ENCODE data around the gene GMDS.

Gene GMDS

DNA sequence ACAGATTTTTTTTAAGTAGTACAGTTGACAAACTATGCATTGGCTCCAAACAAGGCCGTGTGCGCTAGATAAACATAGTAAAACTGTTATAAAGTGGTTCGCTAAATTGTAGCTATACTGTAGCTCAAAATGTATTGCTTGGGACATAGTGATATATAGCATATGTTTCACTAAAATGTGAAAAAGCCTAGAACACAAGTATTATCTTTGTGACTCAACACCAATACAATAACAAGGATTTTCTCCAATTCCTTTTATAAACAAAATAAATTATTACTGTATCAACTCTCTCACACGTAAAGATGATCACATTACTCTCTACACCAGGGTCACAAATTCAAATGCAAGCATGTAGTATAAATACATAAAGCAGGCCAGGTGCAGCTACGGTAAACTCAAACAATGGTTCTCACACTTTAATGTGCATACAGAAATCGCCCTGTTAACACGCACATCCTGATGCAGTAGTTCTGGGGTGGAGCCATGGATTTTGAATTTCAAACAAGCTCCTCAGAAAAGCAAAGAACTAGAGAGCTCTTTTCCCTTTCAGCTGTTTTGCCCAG lies 214.6 kb downstream of the GMDS start:
- in situ Hi-C loops (cut with MboI; ENCODE audit: low sequenced_read_pairs, unreplicated experiment): no loop called here
- TF ChIP-seq, protein P1, sequence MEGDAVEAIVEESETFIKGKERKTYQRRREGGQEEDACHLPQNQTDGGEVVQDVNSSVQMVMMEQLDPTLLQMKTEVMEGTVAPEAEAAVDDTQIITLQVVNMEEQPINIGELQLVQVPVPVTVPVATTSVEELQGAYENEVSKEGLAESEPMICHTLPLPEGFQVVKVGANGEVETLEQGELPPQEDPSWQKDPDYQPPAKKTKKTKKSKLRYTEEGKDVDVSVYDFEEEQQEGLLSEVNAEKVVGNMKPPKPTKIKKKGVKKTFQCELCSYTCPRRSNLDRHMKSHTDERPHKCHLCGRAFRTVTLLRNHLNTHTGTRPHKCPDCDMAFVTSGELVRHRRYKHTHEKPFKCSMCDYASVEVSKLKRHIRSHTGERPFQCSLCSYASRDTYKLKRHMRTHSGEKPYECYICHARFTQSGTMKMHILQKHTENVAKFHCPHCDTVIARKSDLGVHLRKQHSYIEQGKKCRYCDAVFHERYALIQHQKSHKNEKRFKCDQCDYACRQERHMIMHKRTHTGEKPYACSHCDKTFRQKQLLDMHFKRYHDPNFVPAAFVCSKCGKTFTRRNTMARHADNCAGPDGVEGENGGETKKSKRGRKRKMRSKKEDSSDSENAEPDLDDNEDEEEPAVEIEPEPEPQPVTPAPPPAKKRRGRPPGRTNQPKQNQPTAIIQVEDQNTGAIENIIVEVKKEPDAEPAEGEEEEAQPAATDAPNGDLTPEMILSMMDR (IDR thresholded peaks at IDR 0.05; ENCODE audit: borderline replicate concordance, control extremely low read depth, extremely low read depth, insufficient read depth, missing control alignments): no peak
- no peak for DNase-seq (ENCODE audit: low spot score)

DNA sequence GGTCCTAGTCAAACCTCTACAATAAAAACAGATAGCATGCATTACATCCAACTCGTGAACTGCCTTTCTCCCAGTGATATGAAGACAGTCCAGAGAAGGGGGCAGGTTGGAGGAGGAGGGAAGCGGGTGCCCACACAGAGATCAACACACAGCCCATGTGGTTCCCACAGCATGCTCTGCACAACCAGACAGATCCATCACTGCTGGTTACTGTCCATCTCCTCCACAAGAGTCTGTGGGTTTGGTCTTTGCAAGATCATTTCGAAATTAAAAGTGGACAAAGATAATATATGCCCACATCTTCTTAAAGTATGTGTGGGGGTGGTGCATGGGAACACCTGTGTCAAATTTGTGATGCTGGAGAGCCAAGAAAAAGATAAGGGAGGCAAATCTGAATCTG lies 215.5 kb downstream of the GMDS start:
- TF ChIP-seq, protein P1 (IDR thresholded peaks at IDR 0.05; ENCODE audit: borderline replicate concordance, control extremely low read depth, extremely low read depth, insufficient read depth, missing control alignments): no peak
- in situ Hi-C loops (cut with MboI; ENCODE audit: low sequenced_read_pairs, unreplicated experiment): no loop called here
- DNase-seq (ENCODE audit: low spot score): no peak

DNA sequence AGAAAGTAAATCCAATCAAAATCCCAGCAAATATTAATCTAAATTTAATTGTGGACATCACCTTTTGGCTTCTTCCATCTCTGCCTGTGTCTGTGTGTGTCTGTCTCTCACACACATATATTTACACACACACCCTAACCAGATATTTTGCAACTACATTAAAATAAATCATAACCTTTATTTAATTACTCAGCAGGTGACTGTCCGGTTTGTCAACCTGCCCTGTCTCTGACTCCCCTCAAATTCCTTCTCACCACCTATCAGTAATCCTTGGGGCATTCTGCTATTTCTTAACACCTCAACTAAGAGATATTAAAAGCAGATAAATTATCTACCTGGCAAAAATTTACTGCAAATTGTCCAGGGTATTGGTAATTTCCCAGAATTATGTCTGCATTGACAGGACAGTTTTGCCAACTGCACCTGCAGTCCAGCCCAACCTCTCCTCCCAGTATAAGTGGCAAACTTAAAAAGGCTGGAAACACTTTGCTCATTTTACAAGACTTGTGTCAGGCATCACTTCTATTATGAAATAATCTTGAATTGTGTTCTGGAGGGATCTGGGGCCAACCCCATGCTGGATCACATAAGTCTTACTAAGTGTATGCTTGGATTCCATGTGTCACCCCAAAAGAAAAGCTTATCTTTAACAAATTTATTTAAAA lies 216.1 kb downstream of the GMDS start:
- no peak for DNase-seq (ENCODE audit: low spot score)
- in situ Hi-C loops (cut with MboI; ENCODE audit: low sequenced_read_pairs, unreplicated experiment): no loop called here
- TF ChIP-seq, protein P1 (IDR thresholded peaks at IDR 0.05; ENCODE audit: borderline replicate concordance, control extremely low read depth, extremely low read depth, insufficient read depth, missing control alignments): no peak

DNA sequence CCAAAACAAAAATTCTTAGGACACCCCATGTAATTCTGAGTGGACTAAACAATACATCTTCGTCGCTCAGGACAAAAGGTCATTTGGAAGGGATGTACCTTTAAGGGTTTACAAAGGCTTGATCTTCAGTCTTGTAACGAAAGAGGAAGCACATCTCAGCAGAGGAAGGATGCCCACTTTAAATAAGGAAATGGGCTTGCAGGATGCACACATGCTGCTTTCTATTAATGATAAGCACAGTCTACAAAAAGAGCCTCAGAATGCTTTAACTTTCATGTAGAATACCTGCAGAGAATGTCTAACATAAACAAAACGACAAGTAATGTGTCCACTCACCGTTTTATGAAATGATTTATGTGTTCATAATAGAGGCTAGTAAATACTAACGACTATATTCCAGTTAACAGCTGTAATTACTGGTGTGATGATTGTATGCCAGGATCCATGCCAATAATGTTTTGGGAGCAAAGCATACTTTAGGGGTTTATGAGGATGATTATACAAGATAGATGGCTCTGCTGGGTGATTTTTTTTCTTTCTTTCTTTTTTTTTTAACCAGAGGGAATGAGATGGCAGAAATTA lies 216.9 kb downstream of the GMDS start:
- in situ Hi-C loops (cut with MboI; ENCODE audit: low sequenced_read_pairs, unreplicated experiment): no loop called here
- peak; percentile 19 for DNase-seq (ENCODE audit: low spot score)

DNA sequence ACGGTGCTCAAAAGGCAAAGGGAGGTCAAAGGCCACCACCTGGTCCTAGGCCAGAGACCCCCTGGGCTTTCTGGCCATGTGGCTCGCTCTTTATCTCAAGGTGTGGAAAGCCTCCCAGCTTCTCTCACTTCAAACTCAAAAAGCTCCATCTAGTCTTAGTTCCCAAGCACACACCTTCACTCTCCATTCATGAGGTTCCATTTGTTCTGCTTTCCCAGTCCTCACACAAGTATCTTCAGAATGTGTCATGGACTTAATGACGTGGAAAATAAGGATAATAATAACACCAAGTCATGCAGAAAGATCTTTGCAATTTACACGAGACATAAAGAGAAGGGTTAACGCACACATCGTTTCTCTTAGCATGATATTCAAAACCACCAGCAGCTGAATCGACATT lies 219.3 kb downstream of the GMDS start:
- TF ChIP-seq, protein P1 (IDR thresholded peaks at IDR 0.05; ENCODE audit: borderline replicate concordance, control extremely low read depth, extremely low read depth, insufficient read depth, missing control alignments): no peak
- in situ Hi-C loops (cut with MboI; ENCODE audit: low sequenced_read_pairs, unreplicated experiment): no loop called here
- DNase-seq (ENCODE audit: low spot score): no peak

More for the DNA sequence above, 216.9 kb downstream of the GMDS start:
- TF ChIP-seq, protein P1 (IDR thresholded peaks at IDR 0.05; ENCODE audit: borderline replicate concordance, control extremely low read depth, extremely low read depth, insufficient read depth, missing control alignments): no peak

DNA sequence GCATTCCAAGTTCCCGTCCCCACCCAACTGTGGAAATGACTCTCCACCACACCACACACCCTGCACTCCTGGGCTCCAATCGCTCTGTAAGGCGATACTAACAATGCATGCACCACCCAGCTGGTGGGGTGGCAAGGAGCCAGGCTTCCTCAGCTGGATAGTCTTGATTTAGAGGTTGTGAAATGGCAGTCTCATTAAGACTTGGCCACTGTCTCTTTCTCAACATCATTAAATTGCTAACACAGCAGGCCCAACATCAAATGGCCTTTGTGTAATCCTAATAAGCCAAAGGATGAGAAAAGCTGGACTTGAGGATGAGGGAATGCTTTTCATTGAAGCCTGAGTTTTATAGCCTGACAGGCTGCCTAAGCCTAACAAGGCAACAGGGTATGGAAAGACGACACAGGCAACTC lies 223.7 kb downstream of the GMDS start:
- DNase-seq (ENCODE audit: low spot score): no peak
- in situ Hi-C loops (cut with MboI; ENCODE audit: low sequenced_read_pairs, unreplicated experiment): no loop called here
- TF ChIP-seq, protein P1 (IDR thresholded peaks at IDR 0.05; ENCODE audit: borderline replicate concordance, control extremely low read depth, extremely low read depth, insufficient read depth, missing control alignments): no peak

Measured in GM13976 (cell line).